GM18870 (cell line): ENCODE results near the gene TAOK1.

Experiments used
- ATAC-seq: cut with Tn5 transposase; IDR thresholded peaks from one replicate; pipeline ENCODE4 v1.9.1; 2021; ENCODE audit warnings: moderate library complexity; ENCODE audit not compliant: unreplicated experiment

Gene TAOK1

GRCh38 chr17:29579866-29580771 is 190.0 kb downstream of the TAOK1 start:
- ATAC-seq: peak; percentile 62

GRCh38 chr17:29581583-29582253 is 191.6 kb downstream of the TAOK1 start:
- no peak for ATAC-seq

GRCh38 chr17:29582254-29582765 is 192.1 kb downstream of the TAOK1 start:
- no peak for ATAC-seq

- no peak for ATAC-seq
These were observed 192.6 kb downstream of the TAOK1 start for GRCh38 chr17:29582772-29583171.

- ATAC-seq: no peak
These were observed 193.4 kb downstream of the TAOK1 start for GRCh38 chr17:29583324-29584248.

- ATAC-seq: no peak
These were observed 194.4 kb downstream of the TAOK1 start for GRCh38 chr17:29584452-29585079.

GRCh38 chr17:29585080-29585751 is 195.1 kb downstream of the TAOK1 start:
- no peak for ATAC-seq

- ATAC-seq: no peak
These were observed 196.7 kb downstream of the TAOK1 start for GRCh38 chr17:29586676-29587469.

- no peak for ATAC-seq
These were observed 197.4 kb downstream of the TAOK1 start for GRCh38 chr17:29587591-29587990.

- no peak for ATAC-seq
These were observed 197.9 kb downstream of the TAOK1 start for GRCh38 chr17:29588017-29588561.

- ATAC-seq: no peak
These were observed 198.6 kb downstream of the TAOK1 start for GRCh38 chr17:29588562-29589411.

GRCh38 chr17:29589524-29590410 is 199.6 kb downstream of the TAOK1 start, which contains the start of gene GIT1:
Gene GIT1, minus strand, starts transcription at chr17:29589648. Its CDS starts 270 bp downstream, at chr17:29589378.
- ATAC-seq: no peak

- ATAC-seq: no peak
These were observed 200.4 kb downstream of the TAOK1 start for GRCh38 chr17:29590411-29591145.

GRCh38 chr17:29591146-29591736 is 201.1 kb downstream of the TAOK1 start:
- no peak for ATAC-seq

- no peak for ATAC-seq
These were observed 201.8 kb downstream of the TAOK1 start for GRCh38 chr17:29591737-29592608.
